Ovary (tissue), 3 donors: ENCODE results near the gene DOCK2.

Source experiments
- CTCF ChIP-seq, 3 donors: fragments of 450-650 bp in 2 of 3; fragments of 200-600 bp in 1 of 3; IDR thresholded peaks; one replicate each; pipeline versions ENCODE4 v1.5.1 to v1.8.0; 2016 to 2022; ENCODE audit warnings: antibody characterized with exemption in 3 of 3, mild to moderate bottlenecking in 1 of 3
- POLR2A ChIP-seq: fragments of 450-650 bp; IDR thresholded peaks from one replicate; pipeline ENCODE4 v1.6.1; 2017; ENCODE audit warnings: antibody characterized with exemption, mild to moderate bottlenecking, moderate library complexity
- donor health status: DM: no; HTN: no; CAD: no.

GRCh38 chr5:170039830-170040229, 402.8 kb downstream of the DOCK2 start:
- no peak for TF ChIP-seq CTCF (IDR thresholded peaks at IDR 0.05)
- TF ChIP-seq POLR2A, result no peak
